Stimulated activated naive CD8-positive, alpha-beta T cell treated with anti-CD3 and anti-CD28 coated beads, Interleukin-15, Interleukin-2, amounts not matched to agents 100 ng/mL and 50 ng/mL, for 24 hours (primary cell): ENCODE results near the gene OSM.
A peak's percentile ranks its signal among the peaks of the same experiment; 100 is the strongest.

ENCODE experiments used
- H3K27ac Mint-ChIP-seq: one replicate; pipeline ENCODE4 v1.8.0; 2021; ENCODE audit warnings: mild to moderate bottlenecking, mixed read lengths
- H3K27me3 Mint-ChIP-seq: one replicate; pipeline ENCODE4 v1.8.0; 2021; ENCODE audit warnings: mixed read lengths
- H3K36me3 Mint-ChIP-seq: one replicate; pipeline ENCODE4 v1.8.0; 2021; ENCODE audit warnings: low read depth, mixed read lengths
- H3K4me1 Mint-ChIP-seq: one replicate; pipeline ENCODE4 v1.8.0; 2021; ENCODE audit warnings: low read depth, mixed read lengths
- H3K4me3 Mint-ChIP-seq: one replicate; pipeline ENCODE4 v1.8.0; 2021; ENCODE audit warnings: mild to moderate bottlenecking, mixed read lengths
- H3K9me3 Mint-ChIP-seq: one replicate; pipeline ENCODE4 v1.8.0; 2021; ENCODE audit warnings: mixed read lengths

OSM gene

GRCh38 chr22:30214703-30215407 lies 51.8 kb downstream of the OSM start:
- Mint-ChIP-seq H3K27me3 (no peaks in the 10 kb centered on the region), H3K27ac (peak overlapping the region; percentile 23), H3K9me3 (no peaks in the 10 kb centered on the region), H3K4me3 (no peak overlapping the region), H3K36me3 (no peaks in the 10 kb centered on the region), H3K4me1 (peaks cover 29% of the 10 kb centered on the region)

- peaks cover 37% of the 10 kb centered on the region for H3K4me1 Mint-ChIP-seq
- no peak overlapping the region for H3K4me3 Mint-ChIP-seq
Measured at GRCh38 chr22:30212996-30213441, 53.6 kb downstream of the OSM start.

More at GRCh38 chr22:30212996-30213441, 53.6 kb downstream of the OSM start:
- no peaks in the 10 kb centered on the region for H3K27me3 Mint-ChIP-seq
- H3K36me3 Mint-ChIP-seq, result no peaks in the 10 kb centered on the region
- H3K27ac Mint-ChIP-seq, result no peak overlapping the region
- H3K9me3 Mint-ChIP-seq, result no peaks in the 10 kb centered on the region
